Hepatocyte (in vitro differentiated cells): ENCODE data around the gene GDNF.

Experiments used
- CTCF ChIP-seq: fragments of 200-600 bp; sonication (generic); IDR thresholded peaks from 2 replicates; pipeline ENCODE4 v1.5.1; 2016; ENCODE audit warnings: antibody characterized with exemption, mild to moderate bottlenecking; ENCODE audit not compliant: poor library complexity
- EZH2 ChIP-seq: fragments of 200-600 bp; sonication (generic); IDR thresholded peaks from 2 replicates; pipeline ENCODE4 v1.6.1; 2016; ENCODE audit warnings: antibody characterized with exemption, mild to moderate bottlenecking, borderline replicate concordance

DNA sequence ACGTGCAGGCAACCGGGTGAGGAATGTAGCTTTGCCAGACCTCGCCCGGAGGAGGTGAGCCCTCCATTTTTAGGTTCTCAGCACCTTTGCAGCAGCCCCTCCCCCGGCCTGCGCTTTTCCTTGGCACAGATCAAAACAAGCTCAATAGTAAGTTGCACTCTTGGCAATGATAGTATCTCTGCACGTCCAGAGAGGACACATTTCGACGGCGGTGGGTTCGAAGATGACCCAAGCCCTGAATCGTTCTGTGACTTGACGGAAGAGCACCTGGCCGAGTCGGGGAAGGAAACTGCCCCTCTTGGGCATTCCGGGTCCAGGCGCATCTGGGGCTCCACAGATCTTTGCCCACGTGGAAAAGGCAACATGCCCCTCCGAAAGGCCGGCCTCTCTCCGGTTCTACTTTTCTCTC, 904 bp downstream of the GDNF start:
- TF ChIP-seq CTCF (no peak), EZH2 (no peak)
